T-cell (primary cell): ENCODE data around the gene SACS. TPM values are rescaled to one million over a fixed set of nuclear protein-coding genes. Genes with fewer than 3 reads are reported as not detected.

ENCODE experiments used
- ATAC-seq, 4 experiments: fragments of 200-7000 bp in 3 of 4; fragments of 150-1000 bp in 1 of 4; cut with Tn5 transposase; replicated peaks in 1 of 4; 1 replicate in 3 of 4; 2 replicates in 1 of 4; pipeline ENCODE4 v1.10.0; 2021; ENCODE audit warnings: moderate library complexity in 3 of 4, mild to moderate bottlenecking in 2 of 4, moderate number of reproducible peaks in 1 of 4
- CTCF ChIA-PET, 2 donors: fragments of 300-600 bp; sonication (Branson Sonifier 250); formaldehyde crosslinking; loops; one replicate each; lab custom pipeline; 2022; ENCODE audit warnings: antibody characterized with exemption in 2 of 2; lab: Charles Lee
- POLR2A ChIA-PET, 2 donors: fragments of 300-600 bp; sonication (Branson Sonifier 250); formaldehyde crosslinking; loops; one replicate each; lab custom pipeline; 2022; ENCODE audit warnings: antibody characterized with exemption in 2 of 2; lab: Charles Lee
- DNase-seq, 35 experiments: peaks; one replicate each; pipeline versions ENCODE4 v3.0.0 to v3.0.0-alpha.2; 2013 to 2023
- H3K27ac ChIP-seq: one replicate; pipeline ENCODE4 v1.5.1; 2013; ENCODE audit warnings: low read length
- H3K27me3 ChIP-seq, 2 experiments: replicated peaks in 1 of 2; 1 replicate in 1 of 2; 2 replicates in 1 of 2; pipeline versions ENCODE4 v1.6.1 to v1.7.0; 2013; ENCODE audit warnings: low read length in 1 of 2, mixed read lengths in 1 of 2; ENCODE audit not compliant: control insufficient read depth in 2 of 2, insufficient read depth in 2 of 2; ENCODE audit errors: extremely low read depth in 1 of 2
- H3K36me3 ChIP-seq, 2 donors: 1 replicate in 1 of 2; 2 replicates in 1 of 2; pipeline versions ENCODE4 v1.6.1 to v1.7.0; 2013; ENCODE audit warnings: low read length in 1 of 2; ENCODE audit not compliant: control insufficient read depth in 2 of 2, insufficient read depth in 1 of 2; ENCODE audit errors: extremely low read depth in 1 of 2
- H3K4me1 ChIP-seq, 2 experiments: 1 replicate in 1 of 2; 2 replicates in 1 of 2; pipeline versions ENCODE4 v1.6.1 to v1.7.0; 2013; ENCODE audit warnings: low read length in 2 of 2, mixed read lengths in 1 of 2; ENCODE audit not compliant: insufficient read depth in 2 of 2, control insufficient read depth in 1 of 2; ENCODE audit errors: extremely low read depth in 1 of 2
- H3K4me3 ChIP-seq, 2 donors: 1 replicate in 1 of 2; 2 replicates in 1 of 2; pipeline versions ENCODE4 v1.5.1 to v1.7.0; 2013; ENCODE audit warnings: mild to moderate bottlenecking in 2 of 2, low read length in 1 of 2, moderate library complexity in 1 of 2; ENCODE audit not compliant: control insufficient read depth in 1 of 2; ENCODE audit errors: extremely low read depth in 1 of 2
- H3K9me3 ChIP-seq: 2 replicates; pipeline ENCODE4 v1.7.0; 2013
- H3K27ac Mint-ChIP-seq, 2 donors: one replicate each; pipeline ENCODE4 v1.8.0; 2020 to 2021; ENCODE audit warnings: mild to moderate bottlenecking in 2 of 2, mixed read lengths in 2 of 2
- H3K27me3 Mint-ChIP-seq, 2 donors: one replicate each; pipeline ENCODE4 v1.8.0; 2021 to 2022; ENCODE audit warnings: mixed read lengths in 2 of 2
- H3K36me3 Mint-ChIP-seq: one replicate; pipeline ENCODE4 v1.8.0; 2021; ENCODE audit warnings: mixed read lengths
- H3K4me1 Mint-ChIP-seq, 3 donors: one replicate each; pipeline ENCODE4 v1.8.0; 2020 to 2022; ENCODE audit warnings: mixed read lengths in 3 of 3, mild to moderate bottlenecking in 1 of 3
- H3K4me3 Mint-ChIP-seq, 3 donors: one replicate each; pipeline ENCODE4 v1.8.0; 2020 to 2022; ENCODE audit warnings: mild to moderate bottlenecking in 3 of 3, mixed read lengths in 3 of 3, moderate library complexity in 3 of 3
- H3K9me3 Mint-ChIP-seq, 3 donors: one replicate each; pipeline ENCODE4 v1.8.0; 2020 to 2022; ENCODE audit warnings: mixed read lengths in 3 of 3
- WGBS: methylation state at CpG from one replicate; pipeline ENCODE4 v1.1.5; 2013; ENCODE audit warnings: missing lambda C conversion rate; ENCODE audit not compliant: insufficient coverage; 5-methylcytosine and 5-hydroxymethylcytosine counted together
- total RNA-seq, 35 experiments: library from RNA in 6 of 35; stranded (reverse) in 6 of 35; fragments of 120-200 nt in 1 of 35; gene quantifications; one replicate each; pipeline versions ENCODE4 v1.2.1 to v1.2.4 and lab custom pipeline; 2013 to 2026

SACS gene
- total RNA-seq, 5 donors from 2014 or later (not counting 1 experiment from before 2014, with no cell fraction given): 17.6 to 28.6 (median 27.3) TPM

GRCh38 chr13:23354520-23354919 lies 79.0 kb downstream of the SACS start:
- Mint-ChIP-seq H3K9me3 (no peaks in the 10 kb centered on the region), H3K4me3 (no peak overlapping the region), H3K4me1 (peaks cover 0 to 6% (median 4%) of the 10 kb centered on the region in 3 donors), H3K27ac (no peak overlapping the region), H3K27me3 (no peaks in the 10 kb centered on the region), H3K36me3 (peaks cover 79% of the 10 kb centered on the region)
- Histone ChIP-seq H3K27ac (no peak overlapping the region), H3K36me3 (peaks cover 5 to 55% of the 10 kb centered on the region in 2 donors), H3K4me1 (no peaks in the 10 kb centered on the region), H3K9me3 (no peaks in the 10 kb centered on the region), H3K27me3 (no peaks in the 10 kb centered on the region), H3K4me3 (no peak overlapping the region)
- ATAC-seq (no peak), DNase-seq (no peak)
- CTCF ChIA-PET: no interaction called here
- POLR2A ChIA-PET: no interaction called here
- WGBS: 100% methylated on average over 1 of the region's 5 CpGs

GRCh38 chr13:23352161-23352560 lies 81.3 kb downstream of the SACS start:
- WGBS: no CpG with 5 or more reads among the region's 4 CpGs
- ATAC-seq: no peak
- H3K4me1 Mint-ChIP-seq: peaks cover 0 to 6% (median 4%) of the 10 kb centered on the region in 3 donors
- H3K27me3 ChIP-seq: no peaks in the 10 kb centered on the region
- peaks cover 89% of the 10 kb centered on the region for H3K36me3 Mint-ChIP-seq
- peaks cover 5 to 59% of the 10 kb centered on the region in 2 donors for H3K36me3 ChIP-seq
- H3K9me3 ChIP-seq: no peaks in the 10 kb centered on the region
- no peak overlapping the region for H3K27ac Mint-ChIP-seq
- DNase-seq: no peak
- no peak overlapping the region for H3K27ac ChIP-seq
- H3K27me3 Mint-ChIP-seq: no peaks in the 10 kb centered on the region
- CTCF ChIA-PET: no interaction called here
- H3K4me3 ChIP-seq: no peak overlapping the region
- POLR2A ChIA-PET: interaction anchor here in 1 of 2 donors (0.7 kb wide), 1 partner anchor 13 kb away, joined by 3 read pairs; no protein-coding TSS in a partner anchor
- no peaks in the 10 kb centered on the region for H3K9me3 Mint-ChIP-seq
- no peak overlapping the region for H3K4me3 Mint-ChIP-seq
- H3K4me1 ChIP-seq: no peaks in the 10 kb centered on the region

- CTCF ChIA-PET: no interaction called here
- peaks cover 88% of the 10 kb centered on the region for H3K36me3 Mint-ChIP-seq
- peaks cover 0 to 4% (median 0%) of the 10 kb centered on the region in 3 donors for H3K9me3 Mint-ChIP-seq
- no peak overlapping the region for H3K4me3 Mint-ChIP-seq
- H3K4me1 Mint-ChIP-seq: peaks cover 0 to 6% (median 4%) of the 10 kb centered on the region in 3 donors
- Histone ChIP-seq H3K27ac (no peak overlapping the region), H3K4me1 (no peaks in the 10 kb centered on the region), H3K27me3 (no peaks in the 10 kb centered on the region), H3K9me3 (no peaks in the 10 kb centered on the region), H3K36me3 (peaks cover 14 to 48% of the 10 kb centered on the region in 2 donors), H3K4me3 (no peak overlapping the region)
- no peaks in the 10 kb centered on the region for H3K27me3 Mint-ChIP-seq
- no peak overlapping the region for H3K27ac Mint-ChIP-seq
- WGBS: 83% methylated on average over 1 of the region's 3 CpGs
- DNase-seq (no peak), ATAC-seq (no peak)
- POLR2A ChIA-PET: no interaction called here
These were observed 83.5 kb downstream of the SACS start for GRCh38 chr13:23350009-23350408.

GRCh38 chr13:23349161-23349897 lies 84.2 kb downstream of the SACS start:
- H3K9me3 Mint-ChIP-seq: peaks cover 0 to 5% (median 0%) of the 10 kb centered on the region in 3 donors
- no peak for ATAC-seq
- Histone ChIP-seq H3K36me3 (peaks cover 14 to 43% of the 10 kb centered on the region in 2 donors), H3K9me3 (no peaks in the 10 kb centered on the region), H3K4me3 (no peak overlapping the region), H3K4me1 (no peaks in the 10 kb centered on the region), H3K27ac (no peak overlapping the region), H3K27me3 (no peaks in the 10 kb centered on the region)
- no peak for DNase-seq
- ChIA-PET POLR2A (no interaction called here), CTCF (no interaction called here)
- H3K27me3 Mint-ChIP-seq: no peaks in the 10 kb centered on the region
- H3K4me1 Mint-ChIP-seq: peaks cover 0 to 6% (median 4%) of the 10 kb centered on the region in 3 donors
- peaks cover 87% of the 10 kb centered on the region for H3K36me3 Mint-ChIP-seq
- H3K4me3 Mint-ChIP-seq: no peak overlapping the region
- 88% methylated on average over 1 of the region's 4 CpGs for WGBS
- no peak overlapping the region for H3K27ac Mint-ChIP-seq

GRCh38 chr13:23348262-23349127 lies 85.0 kb downstream of the SACS start:
- Histone ChIP-seq H3K27me3 (no peaks in the 10 kb centered on the region), H3K4me1 (no peaks in the 10 kb centered on the region), H3K4me3 (no peak overlapping the region), H3K27ac (no peak overlapping the region), H3K36me3 (peaks cover 14 to 44% of the 10 kb centered on the region in 2 donors), H3K9me3 (no peaks in the 10 kb centered on the region)
- H3K9me3 Mint-ChIP-seq: peaks cover 0 to 5% (median 0%) of the 10 kb centered on the region in 3 donors
- no peak overlapping the region for H3K4me3 Mint-ChIP-seq
- H3K4me1 Mint-ChIP-seq: peaks cover 0 to 6% (median 4%) of the 10 kb centered on the region in 3 donors
- WGBS: 100% methylated on average over 3 of the region's 4 CpGs
- no peak for ATAC-seq
- peaks cover 91% of the 10 kb centered on the region for H3K36me3 Mint-ChIP-seq
- no peak overlapping the region for H3K27ac Mint-ChIP-seq
- CTCF ChIA-PET: no interaction called here
- no peak for DNase-seq
- no peaks in the 10 kb centered on the region for H3K27me3 Mint-ChIP-seq
- POLR2A ChIA-PET: no interaction called here

- ChIA-PET POLR2A (no interaction called here), CTCF (no interaction called here)
- Histone ChIP-seq H3K27ac (no peak overlapping the region), H3K27me3 (no peaks in the 10 kb centered on the region), H3K36me3 (peaks cover 14 to 42% of the 10 kb centered on the region in 2 donors), H3K9me3 (no peaks in the 10 kb centered on the region), H3K4me3 (no peak overlapping the region), H3K4me1 (no peaks in the 10 kb centered on the region)
- Mint-ChIP-seq H3K4me3 (no peak overlapping the region), H3K4me1 (peaks cover 0 to 4% (median 2%) of the 10 kb centered on the region in 3 donors), H3K27ac (no peak overlapping the region), H3K9me3 (peaks cover 0 to 5% (median 0%) of the 10 kb centered on the region in 3 donors), H3K27me3 (no peaks in the 10 kb centered on the region), H3K36me3 (peaks cover 90% of the 10 kb centered on the region)
- no CpG with 5 or more reads among the region's 1 CpG for WGBS
- DNase-seq (no peak), ATAC-seq (no peak)
These were observed 85.9 kb downstream of the SACS start for GRCh38 chr13:23347601-23348000.
